NCI-H345 treated with DMSO at 0.1 percent for 48 hours (cell line): ENCODE data around the gene CHTF18.
"Not testable (repeated sequence)": the region's sequence is repeated elsewhere in the genome, so short reads cannot be mapped to it uniquely, and the experiment has no call there.

Experiments used
- DNase-seq: peaks from one replicate; lab custom pipeline; 2025; ENCODE audit not compliant: unreplicated experiment; lab: John Stamatoyannopoulos, UW

CHTF18 gene

DNA sequence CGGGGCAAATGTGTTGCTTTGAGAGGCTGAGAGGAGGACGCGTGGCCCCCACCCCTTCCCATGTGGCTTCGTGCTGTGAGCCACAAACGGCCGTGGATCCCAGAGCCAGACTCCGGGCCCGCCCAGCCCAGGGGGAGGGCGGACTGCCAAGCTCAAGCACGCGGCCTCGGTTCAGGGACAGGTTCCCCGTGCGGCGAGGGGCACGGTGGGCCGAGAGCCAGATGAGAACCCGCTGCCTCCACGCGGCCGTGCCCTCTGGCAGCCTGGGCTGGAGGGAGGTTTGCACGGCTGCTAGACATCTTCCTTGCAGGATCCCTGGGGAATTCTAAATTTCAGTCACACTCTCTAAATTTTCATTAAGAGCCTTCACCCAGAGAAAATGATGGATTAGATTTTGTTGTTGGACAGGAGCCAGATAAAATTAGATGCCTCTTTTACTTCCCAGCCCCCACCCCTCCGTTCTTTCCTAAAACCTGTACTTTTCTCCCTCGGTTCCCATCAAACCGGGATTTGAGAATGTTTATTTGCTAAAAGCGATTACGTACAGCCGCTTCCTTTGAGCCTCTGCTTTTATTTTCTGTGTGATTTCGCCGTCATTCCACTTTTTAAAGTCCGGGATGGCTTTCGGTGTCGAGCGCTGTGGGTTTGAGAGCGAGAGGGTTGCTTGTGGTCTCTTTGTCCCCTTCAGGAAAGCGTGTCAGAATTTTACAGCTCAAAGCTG lies 37.1 kb downstream of the CHTF18 start:
- DNase-seq = peak; percentile 23

DNA sequence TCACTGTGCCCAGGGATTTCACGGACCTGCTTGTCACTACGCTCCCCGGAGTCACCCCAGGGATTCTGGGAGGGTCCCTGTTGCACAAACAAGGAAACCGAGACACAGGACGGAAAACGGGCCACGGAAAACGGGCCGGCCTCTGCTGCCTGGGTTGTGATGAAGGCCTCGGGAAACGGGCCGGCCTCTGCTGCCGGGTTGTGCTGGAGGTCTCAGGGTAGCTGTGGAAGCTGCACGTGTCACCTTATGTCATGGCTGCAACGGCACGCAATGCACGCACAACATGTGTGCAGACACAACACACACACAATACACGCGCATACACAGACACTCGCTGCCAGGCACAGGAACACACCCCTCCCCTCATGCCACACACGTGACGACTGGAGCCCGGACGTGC lies 39.1 kb downstream of the CHTF18 start:
- no peak for DNase-seq

DNA sequence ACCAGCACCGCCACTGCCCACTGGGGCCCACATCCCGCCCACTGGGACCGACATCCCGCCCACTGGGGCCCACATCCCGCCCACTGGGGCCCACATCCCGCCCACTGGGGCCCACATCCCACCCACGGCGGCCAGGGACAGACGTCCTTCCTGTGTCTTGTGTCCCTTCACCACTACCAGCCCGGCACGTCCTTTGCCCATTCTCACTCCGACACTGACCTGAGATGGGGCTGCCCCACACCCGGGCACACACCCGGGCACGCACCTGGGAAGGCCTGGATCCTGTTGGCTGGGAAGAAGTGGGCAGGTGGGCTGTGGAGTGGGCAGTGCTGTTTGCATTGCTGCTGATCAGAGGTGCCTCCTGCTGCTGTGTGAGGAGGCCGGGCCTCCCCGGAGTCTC lies 40.5 kb downstream of the CHTF18 start:
- no peak for DNase-seq

DNA sequence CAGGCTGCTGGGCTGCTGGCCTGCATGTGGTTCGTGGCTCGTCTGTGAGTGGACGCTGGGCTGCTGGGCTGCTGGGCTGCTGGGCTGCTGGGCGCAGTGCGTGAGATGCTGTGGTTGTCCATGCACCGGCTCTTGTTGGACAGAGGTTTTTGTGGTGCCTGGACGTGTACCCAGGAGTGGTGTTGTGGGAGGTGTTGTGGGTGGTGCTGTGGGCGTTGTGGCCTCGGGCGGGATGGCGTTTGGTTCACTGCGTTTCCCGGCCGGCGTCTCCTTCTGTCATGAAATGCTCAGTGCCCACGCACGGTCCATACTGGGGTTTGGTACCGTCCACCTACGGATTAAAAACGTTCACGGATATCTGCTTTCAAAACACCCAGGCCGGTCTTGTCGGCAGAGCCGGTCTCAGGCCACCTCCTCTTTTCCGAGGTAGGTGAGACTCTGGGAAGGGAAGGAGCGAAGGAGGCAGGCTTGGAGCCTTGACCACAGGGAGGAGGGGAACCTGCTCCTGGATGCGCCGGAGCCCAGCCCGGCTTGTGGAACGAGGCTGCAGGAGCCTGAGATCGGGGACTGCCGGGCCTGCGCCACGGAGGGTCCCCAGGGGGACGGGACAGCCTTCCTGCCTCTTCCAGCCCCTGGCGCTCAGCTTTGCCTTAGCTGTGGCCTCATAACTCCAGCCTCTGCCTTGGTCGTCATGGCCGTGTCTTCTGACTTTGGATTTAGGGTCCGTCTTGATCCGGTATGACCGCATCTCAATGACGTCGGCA lies 41.9 kb downstream of the CHTF18 start:
- no peak for DNase-seq

DNA sequence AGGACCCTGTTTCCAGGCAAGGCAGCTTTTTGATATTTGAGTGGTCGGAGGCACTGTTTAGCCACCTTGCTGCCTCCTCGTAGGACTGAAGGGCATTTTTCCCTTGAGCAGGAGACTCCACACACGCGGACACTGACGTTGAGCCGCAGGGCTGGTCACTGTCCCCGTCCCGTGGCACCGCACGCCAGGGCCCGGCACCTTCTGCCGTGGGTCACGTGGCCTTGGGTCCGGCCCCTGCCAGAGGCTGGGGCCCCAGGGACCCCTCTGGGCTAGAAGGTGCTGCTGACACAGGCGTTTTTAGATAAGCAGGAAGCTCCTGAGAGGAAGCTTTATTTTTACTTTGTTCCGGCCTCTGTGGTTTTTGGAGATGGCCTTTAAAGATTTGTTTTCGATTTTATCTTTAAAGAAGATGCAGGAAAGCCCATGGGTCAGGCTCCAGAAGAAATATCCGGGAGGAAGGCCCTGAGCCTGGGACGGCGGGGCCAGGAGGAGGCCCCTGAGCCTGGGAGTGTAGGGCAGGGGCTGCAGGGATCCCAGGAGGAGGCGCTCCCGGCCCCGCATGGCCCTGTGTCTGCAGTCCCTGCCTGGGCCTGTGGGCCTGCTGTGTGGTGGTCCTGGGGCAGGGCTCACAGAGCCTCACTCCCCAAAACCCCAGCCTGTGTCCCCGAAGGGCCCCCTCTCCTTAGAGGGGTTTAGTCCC lies 42.6 kb downstream of the CHTF18 start:
- DNase-seq = no peak

DNA sequence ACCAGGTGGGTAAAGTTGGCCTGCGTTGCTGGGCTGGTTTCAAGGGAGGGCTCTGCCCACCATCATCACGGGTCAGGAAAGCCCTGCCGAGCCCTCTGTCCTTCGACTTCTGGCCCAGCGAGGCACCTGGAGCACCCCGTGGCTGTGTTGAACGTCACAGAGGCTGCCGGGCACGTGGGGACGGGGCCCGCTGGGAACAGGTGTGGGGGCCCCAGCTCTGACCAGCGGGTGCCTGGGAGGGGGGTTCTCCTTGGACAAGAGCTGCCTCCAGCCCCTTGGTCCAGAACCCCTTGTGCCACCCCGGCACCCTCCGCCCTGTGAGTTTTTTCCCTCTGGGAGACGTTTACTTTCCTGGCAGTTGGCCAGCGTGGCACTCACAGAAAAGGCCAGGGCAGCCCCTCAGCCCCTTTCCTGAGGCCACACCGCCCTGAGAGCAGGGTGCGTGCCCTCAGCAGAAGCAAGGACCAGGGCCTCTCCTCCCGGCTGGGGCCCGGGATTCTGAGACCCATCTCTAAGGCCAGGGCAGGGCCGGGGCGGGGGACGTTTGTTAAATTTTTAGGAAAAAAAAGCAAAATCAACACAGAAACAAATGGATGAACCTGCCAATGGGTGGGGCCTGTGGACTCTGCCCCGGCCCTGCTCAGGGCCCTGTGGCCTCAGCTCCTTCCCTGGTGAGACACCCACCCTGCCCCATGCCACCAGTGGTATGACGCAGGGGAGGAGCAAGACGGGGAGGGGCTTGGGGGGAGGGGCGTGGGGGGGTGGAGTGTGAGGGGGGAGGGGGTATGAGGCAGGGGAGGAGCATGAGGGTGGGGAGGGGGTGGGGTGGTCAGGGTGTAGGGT lies 43.4 kb downstream of the CHTF18 start:
- DNase-seq = no peak

DNA sequence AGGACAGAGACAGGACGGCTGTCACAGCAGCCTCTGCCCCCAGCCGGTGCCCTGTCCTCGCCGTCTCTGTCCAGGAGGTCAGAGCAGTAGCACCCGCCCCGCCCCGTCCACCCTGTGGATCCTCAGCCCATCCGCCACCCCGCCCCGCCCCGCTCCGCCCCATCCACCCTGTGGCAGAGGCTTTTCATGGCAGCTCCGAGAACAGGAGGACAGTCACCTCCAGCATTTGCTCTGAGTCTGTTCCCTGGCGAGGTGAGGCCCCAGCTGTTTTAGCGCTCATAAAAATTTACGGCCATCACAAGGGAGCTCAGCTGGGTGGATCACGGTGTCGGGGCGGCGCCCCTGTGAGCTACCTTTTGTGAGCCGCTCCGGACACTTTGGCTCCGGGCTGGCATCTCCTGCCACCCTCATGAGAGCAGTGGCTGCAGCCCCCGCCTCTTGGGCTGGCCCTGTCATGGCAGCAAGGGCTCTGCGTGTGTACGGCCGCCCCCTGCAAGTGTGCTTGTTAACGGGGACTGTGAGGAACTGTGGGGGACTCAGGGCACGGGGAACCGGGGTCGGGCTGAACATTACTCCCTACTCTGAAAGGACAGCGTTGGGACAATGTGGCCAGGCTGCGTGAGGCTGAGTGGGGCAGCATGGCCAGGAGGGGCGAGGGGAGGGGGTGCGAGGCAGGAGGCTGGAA lies 44.4 kb downstream of the CHTF18 start:
- no peak for DNase-seq

DNA sequence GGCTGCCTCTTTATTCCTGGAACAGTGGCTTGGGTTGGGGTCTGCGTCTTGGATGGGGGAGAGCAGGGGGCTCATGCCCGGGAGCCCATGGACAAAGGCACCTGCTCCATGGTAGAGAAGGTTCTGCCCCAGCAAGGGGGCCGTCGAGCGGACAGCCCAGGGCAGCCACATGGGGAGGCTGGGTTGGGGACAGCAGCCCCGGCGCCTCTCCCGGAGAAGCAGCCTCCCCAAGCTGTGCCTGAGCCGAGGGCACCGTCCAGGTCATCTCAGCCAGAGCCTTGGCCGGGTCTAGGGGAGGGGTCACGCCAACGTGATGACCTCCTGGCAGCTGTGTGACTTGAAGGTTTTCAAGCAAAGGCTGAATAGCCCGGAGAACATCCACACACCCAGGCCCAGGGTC lies 45.0 kb downstream of the CHTF18 start:
- no peak for DNase-seq

DNA sequence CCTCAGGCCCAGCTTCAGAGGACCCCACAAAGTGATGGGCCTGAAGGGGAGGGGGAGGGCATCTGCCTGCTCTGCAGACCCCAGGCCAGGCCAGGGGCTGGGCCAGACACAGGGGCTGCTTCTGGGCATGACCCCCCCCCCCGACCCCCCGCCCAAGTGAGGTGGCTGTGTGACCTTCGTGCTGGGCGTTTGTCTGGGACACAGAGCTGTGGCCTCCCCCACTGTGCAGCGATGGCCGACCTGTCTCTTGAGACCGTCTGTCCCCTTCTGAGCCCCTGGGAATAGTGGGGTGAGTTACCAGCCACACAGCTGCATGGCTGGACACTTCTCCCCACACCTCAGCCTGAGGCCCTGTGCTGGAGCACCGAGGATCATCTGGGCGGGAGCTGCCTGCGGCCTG lies 47.0 kb downstream of the CHTF18 start:
- DNase-seq = no peak

DNA sequence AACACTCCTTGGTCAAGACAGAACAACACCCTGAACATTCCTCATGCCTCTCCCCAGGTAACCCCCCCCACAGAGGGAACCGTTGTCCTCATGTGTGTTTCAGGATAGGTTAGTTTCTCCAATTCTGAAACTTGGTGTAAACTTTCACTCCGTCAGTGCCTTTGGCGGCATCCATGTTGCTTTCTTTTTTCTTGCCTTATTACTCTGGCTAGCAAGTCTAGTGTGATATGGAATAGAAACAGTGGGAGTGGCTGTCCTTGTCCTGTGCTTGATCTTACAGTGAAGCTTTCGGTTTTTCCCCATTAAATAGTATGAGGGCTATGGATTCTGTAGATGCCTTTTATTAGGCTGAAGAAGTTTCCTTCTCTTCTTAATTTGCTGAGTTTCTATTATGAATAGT lies 47.8 kb downstream of the CHTF18 start:
- no peak for DNase-seq

DNA sequence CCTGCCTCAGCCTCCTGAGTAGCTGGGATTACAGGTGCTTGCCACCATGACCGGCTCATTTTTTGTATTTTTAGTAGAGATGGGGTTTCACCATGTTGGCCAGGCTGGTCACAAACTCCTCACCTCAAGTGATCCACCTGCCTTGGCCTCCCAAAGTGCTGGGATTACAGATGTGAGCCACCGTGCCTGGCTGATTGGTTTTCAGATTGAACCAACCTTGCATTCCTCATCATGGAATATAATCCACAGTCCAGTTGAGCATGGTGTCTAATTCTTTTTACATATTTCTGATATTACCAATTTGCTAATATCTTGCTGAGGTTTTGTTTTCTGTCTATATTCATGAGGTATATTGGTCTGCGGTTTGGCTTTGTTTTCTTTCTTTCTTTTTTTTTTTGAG lies 48.4 kb downstream of the CHTF18 start:
- not testable (repeated sequence) for DNase-seq

DNA sequence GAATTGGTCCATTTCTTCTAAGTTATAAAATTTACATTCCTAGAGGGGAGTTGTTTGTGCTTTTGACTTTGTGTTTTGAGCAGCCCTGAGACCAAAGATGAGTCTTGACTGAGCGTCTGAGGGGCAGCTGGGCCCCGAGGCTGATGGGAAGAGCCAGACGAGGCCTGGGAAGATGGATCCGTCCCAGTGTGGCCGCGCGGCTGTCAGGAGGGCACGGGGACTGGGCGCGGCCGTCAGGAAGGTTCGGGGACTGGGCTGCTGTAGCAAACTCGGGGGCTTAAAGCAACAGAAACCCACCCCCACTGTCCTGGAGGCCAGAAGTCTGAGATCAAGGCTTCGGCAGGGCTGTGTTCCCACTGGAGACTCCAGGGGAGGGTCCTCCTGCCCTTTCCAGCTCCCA lies 50.3 kb downstream of the CHTF18 start:
- no peak for DNase-seq

DNA sequence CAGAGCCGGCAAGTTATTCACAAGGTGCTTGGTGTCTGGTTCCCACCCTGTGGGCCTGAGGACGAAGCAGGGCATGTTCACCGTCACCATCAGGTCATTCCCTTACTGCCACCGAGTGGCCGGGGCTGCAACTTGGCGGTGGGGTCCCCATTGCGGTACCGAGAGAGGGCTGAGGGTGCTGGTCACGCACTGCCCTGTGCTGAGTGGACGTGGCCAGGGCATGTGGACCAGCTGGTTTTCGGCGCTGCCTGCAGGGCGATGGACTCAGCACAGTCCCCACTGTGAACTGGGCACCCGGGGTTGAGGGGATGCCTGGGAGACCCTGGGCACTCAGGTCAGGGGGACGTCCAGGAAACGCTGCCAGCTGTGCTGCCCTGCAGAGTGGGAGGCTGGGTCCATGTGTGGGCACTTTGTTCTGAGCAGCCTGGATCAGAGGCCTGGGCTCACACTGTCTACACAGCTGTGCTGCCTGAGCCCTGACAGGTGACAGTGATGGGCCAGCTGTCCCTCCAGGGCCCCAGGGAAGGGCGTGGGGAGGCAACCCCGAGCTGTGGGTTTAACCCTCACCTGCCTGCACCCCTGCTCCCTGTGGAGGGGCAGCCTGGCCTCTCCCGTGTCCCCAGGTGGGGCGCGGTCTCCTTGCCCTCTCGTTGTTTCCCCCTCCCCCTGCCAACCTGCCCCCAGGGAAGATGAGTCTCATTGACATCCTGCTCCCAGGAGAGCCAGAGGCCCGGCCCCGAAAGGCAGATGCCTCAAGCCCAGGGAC lies 51.4 kb downstream of the CHTF18 start:
- no peak for DNase-seq

DNA sequence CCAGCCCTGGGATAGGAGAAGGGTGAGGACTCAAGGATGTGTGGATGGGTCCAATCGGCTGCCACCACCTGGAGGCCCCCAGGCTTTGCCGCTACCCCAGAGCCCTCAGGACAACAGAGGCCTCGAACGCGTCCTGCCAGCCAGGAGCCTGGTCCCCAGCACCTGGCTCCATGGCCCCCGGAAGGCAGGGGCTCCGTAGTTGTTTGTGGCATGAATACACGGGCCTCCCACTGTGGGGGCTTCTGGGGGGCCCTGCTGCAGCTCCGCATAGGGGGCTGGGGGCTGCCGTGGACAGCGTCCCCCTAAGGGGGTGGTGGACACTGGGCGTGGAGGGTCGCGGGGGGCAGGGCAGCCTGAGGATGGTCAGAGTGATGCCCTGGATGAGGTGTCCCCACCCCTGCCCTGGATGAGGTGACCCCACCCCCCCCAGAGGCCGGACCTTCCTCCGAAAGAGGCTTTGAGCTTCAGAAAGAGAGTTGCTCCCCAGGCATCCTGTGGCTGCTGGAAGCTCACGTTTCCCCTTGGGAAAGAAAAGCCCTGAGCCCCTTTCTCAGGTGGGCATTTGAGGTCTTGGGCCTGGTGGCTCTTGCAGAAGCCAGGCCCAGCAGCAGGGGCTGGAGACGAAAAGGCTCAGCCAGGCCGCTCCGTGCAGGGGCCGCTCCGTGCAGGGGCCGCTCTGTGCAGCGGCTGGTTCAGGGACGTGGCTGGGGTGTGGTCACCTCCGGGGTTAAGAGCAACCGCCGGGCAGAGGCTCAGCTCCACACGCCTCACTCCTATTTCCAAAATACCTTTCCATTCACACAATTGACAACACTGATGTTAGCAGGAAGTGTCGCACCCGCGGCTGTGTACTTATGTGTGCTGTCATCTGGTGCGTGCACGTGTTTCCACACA lies 52.4 kb downstream of the CHTF18 start:
- DNase-seq = no peak

DNA sequence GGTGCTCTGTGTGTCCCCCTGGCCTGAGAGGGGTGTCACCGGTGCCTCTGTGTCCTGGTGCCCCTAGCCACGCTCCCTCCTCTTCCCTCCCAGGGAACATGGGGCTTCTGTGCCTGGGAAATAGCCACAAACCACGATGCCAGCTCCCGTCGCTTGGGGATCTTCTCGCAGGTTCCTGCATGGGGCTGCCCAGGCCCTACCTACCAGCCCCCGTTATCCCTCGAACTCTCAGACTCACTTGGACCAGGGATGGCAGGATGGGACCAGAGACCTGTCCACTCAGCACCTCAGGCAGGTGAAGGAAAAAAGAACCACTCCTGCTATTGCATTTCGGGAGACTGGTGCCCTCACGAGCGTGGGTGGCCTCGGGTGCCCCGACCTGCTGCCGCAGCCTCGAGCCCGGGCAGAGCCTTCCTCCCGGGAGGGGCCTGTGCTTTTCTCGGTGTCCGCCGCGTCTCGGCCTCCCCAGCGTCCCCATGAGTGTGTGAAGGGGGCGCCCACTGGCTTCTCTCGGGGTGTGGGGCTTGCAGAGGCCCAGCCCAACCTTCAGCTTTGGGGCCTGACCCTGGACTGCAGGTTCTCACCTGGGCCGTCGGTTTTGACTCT lies 53.1 kb downstream of the CHTF18 start:
- no peak for DNase-seq

DNA sequence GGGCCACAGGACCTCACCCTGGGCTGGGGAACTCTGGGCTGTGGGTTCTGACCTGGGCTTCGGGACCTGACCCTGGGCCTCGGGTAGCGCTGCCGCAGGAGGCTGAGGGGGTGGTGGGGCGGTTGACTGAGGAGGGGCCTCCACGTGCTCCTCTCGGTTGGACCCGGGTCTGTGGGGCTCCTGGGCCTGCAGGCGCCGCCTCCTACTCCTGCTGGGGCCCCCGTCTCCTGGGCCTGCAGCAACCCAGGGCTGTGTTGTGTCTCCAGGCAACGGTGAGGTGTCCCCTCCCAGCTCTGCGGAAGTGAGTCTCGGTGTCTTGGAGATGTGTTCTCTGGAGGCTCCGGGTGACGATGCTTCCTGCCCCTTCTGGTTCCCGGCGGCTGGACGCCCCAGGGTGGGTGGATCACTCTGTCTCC lies 53.6 kb downstream of the CHTF18 start:
- no peak for DNase-seq

DNA sequence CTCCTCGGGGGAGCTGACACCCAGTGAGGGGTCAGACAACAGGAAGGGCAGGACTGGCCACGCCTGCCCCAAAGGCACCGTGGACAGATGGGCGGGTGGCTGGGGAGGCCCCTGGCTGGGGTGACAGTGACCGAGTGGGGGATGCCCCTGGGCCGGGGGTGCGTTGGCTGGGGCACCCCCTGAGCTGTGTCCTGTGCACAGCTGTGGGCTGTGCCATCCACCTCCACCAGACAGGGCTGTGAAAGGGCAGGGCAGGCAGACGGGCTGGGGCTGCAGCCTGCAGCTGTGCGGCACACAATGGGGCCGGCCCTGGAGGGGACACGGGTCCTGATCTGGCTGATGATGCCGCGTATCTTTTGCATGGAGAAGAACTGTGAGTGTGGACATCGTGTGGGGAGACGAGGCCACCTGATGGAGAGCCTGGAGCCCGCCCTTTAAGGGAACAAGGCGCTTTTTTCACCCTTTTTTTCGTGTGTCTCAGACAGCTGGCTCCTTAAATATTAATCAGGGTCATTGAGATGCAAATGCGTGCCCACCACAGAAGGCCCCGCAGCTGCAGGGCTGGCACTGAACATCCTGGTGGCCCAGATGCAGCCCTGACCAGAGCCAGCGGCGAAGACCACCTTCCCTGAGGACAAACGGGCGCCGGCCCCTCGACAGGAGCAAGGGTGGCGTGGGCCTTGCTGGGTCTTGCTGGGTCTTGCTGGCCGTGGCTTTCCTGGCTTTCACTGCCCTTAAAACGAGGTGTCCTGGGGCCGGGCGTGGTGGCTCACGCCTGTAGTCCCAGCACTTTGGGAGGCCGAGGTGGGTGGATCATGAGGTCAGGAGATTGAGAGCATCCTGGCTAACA lies 54.5 kb downstream of the CHTF18 start:
- DNase-seq = no peak

DNA sequence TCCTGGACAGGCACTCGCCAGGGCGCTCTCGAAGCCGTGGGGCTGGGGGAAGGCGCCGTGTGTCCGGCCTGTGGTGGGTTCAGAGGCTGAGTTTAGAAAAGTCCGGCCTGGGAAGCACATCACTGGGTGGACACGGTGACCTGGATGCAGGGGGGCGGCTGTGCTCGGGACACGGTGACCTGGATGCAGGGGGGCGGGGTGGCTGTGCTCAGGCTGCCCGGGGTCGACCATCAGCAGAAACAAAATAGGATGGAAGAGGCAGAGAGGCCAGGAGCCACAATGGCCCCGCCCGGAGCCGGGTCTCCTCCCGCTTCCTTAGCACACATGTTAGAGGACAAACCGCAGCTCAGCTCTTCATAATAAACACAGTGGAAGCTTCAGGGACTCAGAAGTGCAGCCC lies 55.4 kb downstream of the CHTF18 start:
- no peak for DNase-seq
